HG02885 (cell line): ENCODE data around the gene CEMP1.
"Not testable (repeated sequence)": the region's sequence is repeated elsewhere in the genome, so short reads cannot be mapped to it uniquely, and the experiment has no call there.

Source experiments
- ATAC-seq: cut with Tn5 transposase; IDR thresholded peaks from one replicate; pipeline ENCODE4 v1.9.1; 2021; ENCODE audit warnings: mild to moderate bottlenecking; ENCODE audit not compliant: unreplicated experiment, poor library complexity

Gene CEMP1

GRCh38 chr16:2531371-2531695, at the start of gene CEMP1:
Gene CEMP1, minus strand, starts transcription at chr16:2531408. Its CDS starts 335 bp downstream, at chr16:2531073.
- no peak for ATAC-seq

- not testable (repeated sequence) for ATAC-seq
These were observed 49.6 kb upstream of the CEMP1 start for GRCh38 chr16:2580818-2581217.

- not testable (repeated sequence) for ATAC-seq
These were observed 48.9 kb upstream of the CEMP1 start for GRCh38 chr16:2580143-2580542.

- not testable (repeated sequence) for ATAC-seq
These were observed 47.7 kb upstream of the CEMP1 start for GRCh38 chr16:2578905-2579304.

GRCh38 chr16:2577044-2577443, 45.8 kb upstream of the CEMP1 start:
- ATAC-seq, result not testable (repeated sequence)

- not testable (repeated sequence) for ATAC-seq
These were observed 44.6 kb upstream of the CEMP1 start for GRCh38 chr16:2575839-2576238.

- not testable (repeated sequence) for ATAC-seq
These were observed 41.5 kb upstream of the CEMP1 start for GRCh38 chr16:2572704-2573103.

- ATAC-seq, result not testable (repeated sequence)
These were observed 37.4 kb upstream of the CEMP1 start for GRCh38 chr16:2568573-2568972.

GRCh38 chr16:2567506-2567905, 36.3 kb upstream of the CEMP1 start:
- ATAC-seq, result not testable (repeated sequence)

- ATAC-seq, result peak; percentile 76
These were observed 29.6 kb upstream of the CEMP1 start for GRCh38 chr16:2560798-2561133.

GRCh38 chr16:2560131-2560797, 29.1 kb upstream of the CEMP1 start:
- peak; percentile 52 for ATAC-seq

GRCh38 chr16:2557150-2557549, 25.9 kb upstream of the CEMP1 start:
- not testable (repeated sequence) for ATAC-seq

GRCh38 chr16:2554709-2555425, 23.7 kb upstream of the CEMP1 start:
- ATAC-seq, result not testable (repeated sequence)

- ATAC-seq, result not testable (repeated sequence)
These were observed 20.2 kb upstream of the CEMP1 start for GRCh38 chr16:2551420-2551889.

- ATAC-seq, result not testable (repeated sequence)
These were observed 19.2 kb upstream of the CEMP1 start for GRCh38 chr16:2550283-2550878.

GRCh38 chr16:2543771-2544170, 12.6 kb upstream of the CEMP1 start:
- ATAC-seq, result not testable (repeated sequence)

- not testable (repeated sequence) for ATAC-seq
These were observed 10.2 kb upstream of the CEMP1 start for GRCh38 chr16:2541409-2541808.

- not testable (repeated sequence) for ATAC-seq
These were observed 9.7 kb upstream of the CEMP1 start for GRCh38 chr16:2540912-2541311.

GRCh38 chr16:2539845-2540458, 8.7 kb upstream of the CEMP1 start:
- ATAC-seq, result not testable (repeated sequence)

GRCh38 chr16:2539192-2539844, 8.1 kb upstream of the CEMP1 start:
- not testable (repeated sequence) for ATAC-seq
